ENCODE data around the gene METTL22. TPM values are rescaled to one million over a fixed set of nuclear protein-coding genes. Genes with fewer than 3 reads are reported as not detected.

Gene METTL22
- total RNA-seq, 1 donor from 2014 or later: 19.7 TPM

DNA sequence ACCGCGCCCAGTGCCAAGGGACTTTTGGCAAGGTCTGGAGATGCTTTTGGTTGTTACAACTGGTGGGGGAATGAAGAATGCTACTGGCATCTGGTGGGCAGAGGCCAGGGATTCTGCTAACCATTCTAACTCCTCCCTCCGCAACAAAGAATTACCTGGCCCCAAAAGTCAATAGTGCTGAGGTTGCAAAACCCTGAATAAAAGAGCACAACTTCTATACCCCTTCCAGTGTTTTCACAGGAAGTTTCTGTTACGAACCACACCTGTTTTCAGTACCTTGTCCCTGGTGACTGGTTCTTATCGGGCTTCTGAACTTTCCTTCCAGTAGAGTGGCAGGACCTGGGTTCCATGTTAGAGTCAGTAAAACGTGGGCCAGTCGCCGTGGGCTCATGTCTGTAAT, 70.2 kb downstream of the METTL22 start:
- no peak for DNase-seq (ENCODE audit: low spot score)

DNA sequence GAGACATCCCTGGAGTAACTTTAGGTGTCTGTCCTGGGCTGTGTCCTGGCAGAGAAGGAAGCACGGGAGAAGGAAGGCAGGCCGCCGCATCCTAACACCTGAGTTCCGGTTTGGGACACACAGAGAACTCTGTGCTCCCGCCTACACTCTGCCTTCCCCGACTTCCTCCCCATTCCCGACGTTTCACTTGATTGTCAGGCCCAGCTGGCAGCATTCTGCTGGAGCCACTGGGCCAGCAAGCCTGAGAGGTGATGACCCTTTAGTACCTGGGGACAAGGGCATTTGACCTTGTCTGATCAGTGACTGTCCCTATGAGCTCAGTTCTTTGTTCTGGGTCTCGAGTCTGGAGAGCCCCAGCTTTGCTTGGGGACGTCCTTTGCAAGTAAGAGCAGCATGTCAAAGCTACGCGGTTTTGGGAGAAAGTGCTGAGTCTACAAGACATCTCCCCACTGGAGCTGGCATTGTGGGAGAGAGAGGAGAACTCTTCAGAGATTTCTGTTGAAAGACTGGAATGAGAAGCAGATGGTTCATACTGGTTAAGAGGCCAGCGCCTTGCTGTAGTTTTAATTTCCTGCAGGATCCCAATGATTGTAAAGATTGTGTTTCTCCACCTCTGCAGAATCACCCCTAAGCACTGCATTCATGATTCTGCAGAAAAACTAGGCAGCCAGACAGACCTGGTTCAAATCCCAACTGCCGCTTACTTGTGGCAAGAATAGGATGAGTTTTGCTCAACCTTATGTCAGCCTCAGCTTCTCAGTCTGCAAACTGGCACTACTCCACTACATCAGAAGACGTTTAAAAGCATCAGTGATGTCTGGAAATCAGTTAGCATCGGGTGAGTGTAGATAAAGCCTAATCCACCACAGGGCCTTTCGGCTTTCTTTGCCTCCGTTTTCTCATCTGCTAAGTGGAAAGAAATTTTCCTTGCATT, 73.6 kb downstream of the METTL22 start:
- DNase-seq (ENCODE audit: low spot score): no peak

- no peak for DNase-seq (ENCODE audit: low spot score)
Observed at GRCh38 chr16:8696880-8697279, 75.4 kb downstream of the METTL22 start.

DNA sequence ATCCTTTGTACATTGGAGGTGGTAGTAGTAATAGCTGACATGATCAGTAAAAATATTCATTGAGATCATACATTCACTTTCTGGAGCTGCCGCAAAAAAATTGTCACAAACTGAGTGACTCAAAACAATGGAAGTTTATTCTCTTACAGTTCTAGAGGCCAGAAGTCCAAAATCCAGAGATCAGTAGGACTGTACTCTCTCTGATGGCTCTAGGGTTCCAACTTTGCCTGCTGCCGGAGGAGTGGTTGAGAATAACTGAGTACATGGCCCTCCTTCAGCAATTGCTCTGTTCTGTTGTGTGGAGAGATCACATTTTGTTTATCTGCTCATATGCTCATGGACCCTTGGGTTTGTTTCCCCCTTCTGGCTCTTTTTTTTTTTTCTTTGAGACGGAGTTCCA, 76.5 kb downstream of the METTL22 start:
- no peak for DNase-seq (ENCODE audit: low spot score)

Other genes with a start within 250 kb of the METTL22 start
- gene TMEM114, start 31.2 kb upstream of the METTL22 start, total RNA-seq (ENCODE audit: insufficient read depth, low replicate concordance): not detected
- 3.1 TPM for gene ABAT, start 52.9 kb downstream of the METTL22 start, total RNA-seq (ENCODE audit: insufficient read depth, low replicate concordance)
- 3.9 TPM for gene TMEM186, start 175.9 kb downstream of the METTL22 start, total RNA-seq (ENCODE audit: insufficient read depth, low replicate concordance)
- 34.7 TPM for gene PMM2, start 176.1 kb downstream of the METTL22 start, total RNA-seq (ENCODE audit: insufficient read depth, low replicate concordance)
- 98.7 TPM for gene CARHSP1, start 247.3 kb downstream of the METTL22 start, total RNA-seq (ENCODE audit: insufficient read depth, low replicate concordance)

Data from umbilical cord (tissue), 2 donors.